ENCODE data around the gene POU5F2.

POU5F2 gene, protein sequence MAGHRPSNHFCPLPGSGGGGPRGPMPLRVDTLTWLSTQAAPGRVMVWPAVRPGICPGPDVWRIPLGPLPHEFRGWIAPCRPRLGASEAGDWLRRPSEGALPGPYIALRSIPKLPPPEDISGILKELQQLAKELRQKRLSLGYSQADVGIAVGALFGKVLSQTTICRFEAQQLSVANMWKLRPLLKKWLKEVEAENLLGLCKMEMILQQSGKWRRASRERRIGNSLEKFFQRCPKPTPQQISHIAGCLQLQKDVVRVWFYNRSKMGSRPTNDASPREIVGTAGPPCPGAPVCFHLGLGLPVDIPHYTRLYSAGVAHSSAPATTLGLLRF

DNA sequence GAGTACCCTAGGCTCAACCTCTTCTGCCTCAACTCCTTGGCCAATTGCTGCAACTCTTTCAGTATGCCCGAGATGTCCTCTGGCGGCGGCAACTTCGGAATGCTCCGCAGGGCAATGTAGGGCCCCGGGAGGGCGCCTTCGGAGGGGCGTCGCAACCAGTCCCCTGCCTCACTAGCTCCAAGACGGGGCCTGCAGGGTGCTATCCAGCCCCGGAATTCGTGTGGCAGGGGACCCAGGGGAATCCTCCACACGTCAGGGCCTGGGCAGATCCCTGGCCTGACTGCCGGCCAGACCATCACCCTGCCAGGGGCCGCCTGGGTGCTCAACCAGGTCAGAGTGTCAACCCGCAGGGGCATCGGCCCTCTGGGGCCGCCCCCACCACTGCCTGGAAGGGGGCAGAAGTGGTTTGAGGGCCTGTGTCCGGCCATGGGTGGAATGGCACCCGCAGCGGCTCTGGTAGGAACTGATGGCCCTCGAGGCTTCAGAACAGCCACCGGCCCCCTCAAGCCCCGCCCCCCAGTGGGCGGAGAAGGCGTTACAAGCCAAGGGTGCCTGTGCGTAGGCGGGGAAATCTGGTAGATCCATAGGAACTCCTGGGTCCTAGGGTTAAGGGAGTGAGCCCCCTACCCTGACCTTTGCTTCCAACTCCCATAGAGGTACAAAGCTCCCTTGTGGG is at the start of gene POU5F2:
POU5F2 (minus strand) TSS at position 465 of the 676 bp plus-strand sequence; CDS start at position 428, 37 bp downstream.
- Histone ChIP-seq H3K4me1 (ENCODE audit: control insufficient read depth in 2 of 2, insufficient read depth in 2 of 2, low read length in 2 of 2) (no peaks in the 10 kb centered on the region), H3K9ac (ENCODE audit: low read depth in 1 of 2, low read length in 2 of 2) (no peak within 1 kb of the TSS), H3K4me3 (ENCODE audit: low read length in 2 of 2) (no peak within 1 kb of the TSS), H3K36me3 (ENCODE audit: control insufficient read depth in 2 of 2, insufficient read depth in 2 of 2, low read length in 2 of 2) (no peaks in the 10 kb centered on the region), H3K9me3 (ENCODE audit: control insufficient read depth in 2 of 2, low read length in 2 of 2) (no peaks in the 10 kb centered on the region), H3K27ac (ENCODE audit: low read depth in 2 of 2, low read length in 2 of 2) (no peak within 1 kb of the TSS), H3K27me3 (ENCODE audit: control insufficient read depth in 2 of 2, insufficient read depth in 2 of 2, low read length in 2 of 2) (no peaks in the 10 kb centered on the region)

GRCh38 chr5:93790401-93790800 is 49.0 kb upstream of the POU5F2 start:
- H3K9ac ChIP-seq (ENCODE audit: low read depth in 1 of 2, low read length in 2 of 2): no peak overlapping the region
- no peaks in the 10 kb centered on the region for H3K27me3 ChIP-seq (ENCODE audit: control insufficient read depth in 2 of 2, insufficient read depth in 2 of 2, low read length in 2 of 2)
- H3K36me3 ChIP-seq (ENCODE audit: control insufficient read depth in 2 of 2, insufficient read depth in 2 of 2, low read length in 2 of 2): no peaks in the 10 kb centered on the region
- no peaks in the 10 kb centered on the region for H3K9me3 ChIP-seq (ENCODE audit: control insufficient read depth in 2 of 2, low read length in 2 of 2)
- no peaks in the 10 kb centered on the region for H3K4me1 ChIP-seq (ENCODE audit: control insufficient read depth in 2 of 2, insufficient read depth in 2 of 2, low read length in 2 of 2)
- no peak overlapping the region for H3K4me3 ChIP-seq (ENCODE audit: low read length in 2 of 2)
- no peak overlapping the region for H3K27ac ChIP-seq (ENCODE audit: low read depth in 2 of 2, low read length in 2 of 2)

GRCh38 chr5:93789173-93790067 is 48.0 kb upstream of the POU5F2 start:
- no peaks in the 10 kb centered on the region for H3K27me3 ChIP-seq (ENCODE audit: control insufficient read depth in 2 of 2, insufficient read depth in 2 of 2, low read length in 2 of 2)
- H3K4me1 ChIP-seq (ENCODE audit: control insufficient read depth in 2 of 2, insufficient read depth in 2 of 2, low read length in 2 of 2): no peaks in the 10 kb centered on the region
- no peak overlapping the region for H3K4me3 ChIP-seq (ENCODE audit: low read length in 2 of 2)
- no peak overlapping the region for H3K27ac ChIP-seq (ENCODE audit: low read depth in 2 of 2, low read length in 2 of 2)
- H3K9ac ChIP-seq (ENCODE audit: low read depth in 1 of 2, low read length in 2 of 2): no peak overlapping the region
- H3K36me3 ChIP-seq (ENCODE audit: control insufficient read depth in 2 of 2, insufficient read depth in 2 of 2, low read length in 2 of 2): no peaks in the 10 kb centered on the region
- H3K9me3 ChIP-seq (ENCODE audit: control insufficient read depth in 2 of 2, low read length in 2 of 2): no peaks in the 10 kb centered on the region

GRCh38 chr5:93787598-93787997 is 46.2 kb upstream of the POU5F2 start:
- no peak overlapping the region for H3K9ac ChIP-seq (ENCODE audit: low read depth in 1 of 2, low read length in 2 of 2)
- no peaks in the 10 kb centered on the region for H3K4me1 ChIP-seq (ENCODE audit: control insufficient read depth in 2 of 2, insufficient read depth in 2 of 2, low read length in 2 of 2)
- no peak overlapping the region for H3K4me3 ChIP-seq (ENCODE audit: low read length in 2 of 2)
- no peaks in the 10 kb centered on the region for H3K9me3 ChIP-seq (ENCODE audit: control insufficient read depth in 2 of 2, low read length in 2 of 2)
- H3K27ac ChIP-seq (ENCODE audit: low read depth in 2 of 2, low read length in 2 of 2): no peak overlapping the region
- H3K36me3 ChIP-seq (ENCODE audit: control insufficient read depth in 2 of 2, insufficient read depth in 2 of 2, low read length in 2 of 2): no peaks in the 10 kb centered on the region
- no peaks in the 10 kb centered on the region for H3K27me3 ChIP-seq (ENCODE audit: control insufficient read depth in 2 of 2, insufficient read depth in 2 of 2, low read length in 2 of 2)

DNA sequence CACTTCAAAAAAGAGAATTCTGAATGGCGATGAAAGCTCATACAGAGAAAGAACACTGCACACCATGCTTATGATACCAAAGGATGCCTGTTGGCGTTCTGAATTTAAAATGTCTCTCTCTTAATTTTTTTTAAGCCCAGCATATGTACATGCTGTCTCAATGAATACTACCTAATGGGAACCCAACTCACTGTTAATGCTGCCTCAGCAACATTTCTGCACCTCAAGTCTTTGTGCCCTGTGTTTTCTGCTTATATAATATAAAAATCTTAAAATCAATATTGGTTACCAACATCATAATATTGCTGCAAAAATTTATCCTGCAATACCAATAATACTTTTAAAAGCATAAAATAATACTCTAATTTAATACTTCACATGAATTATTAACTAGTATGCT is 44.1 kb upstream of the POU5F2 start:
- no peaks in the 10 kb centered on the region for H3K9me3 ChIP-seq (ENCODE audit: control insufficient read depth in 2 of 2, low read length in 2 of 2)
- H3K4me1 ChIP-seq (ENCODE audit: control insufficient read depth in 2 of 2, insufficient read depth in 2 of 2, low read length in 2 of 2): no peaks in the 10 kb centered on the region
- H3K9ac ChIP-seq (ENCODE audit: low read depth in 1 of 2, low read length in 2 of 2): no peak overlapping the region
- no peak overlapping the region for H3K27ac ChIP-seq (ENCODE audit: low read depth in 2 of 2, low read length in 2 of 2)
- no peaks in the 10 kb centered on the region for H3K27me3 ChIP-seq (ENCODE audit: control insufficient read depth in 2 of 2, insufficient read depth in 2 of 2, low read length in 2 of 2)
- H3K36me3 ChIP-seq (ENCODE audit: control insufficient read depth in 2 of 2, insufficient read depth in 2 of 2, low read length in 2 of 2): no peaks in the 10 kb centered on the region
- no peak overlapping the region for H3K4me3 ChIP-seq (ENCODE audit: low read length in 2 of 2)

DNA sequence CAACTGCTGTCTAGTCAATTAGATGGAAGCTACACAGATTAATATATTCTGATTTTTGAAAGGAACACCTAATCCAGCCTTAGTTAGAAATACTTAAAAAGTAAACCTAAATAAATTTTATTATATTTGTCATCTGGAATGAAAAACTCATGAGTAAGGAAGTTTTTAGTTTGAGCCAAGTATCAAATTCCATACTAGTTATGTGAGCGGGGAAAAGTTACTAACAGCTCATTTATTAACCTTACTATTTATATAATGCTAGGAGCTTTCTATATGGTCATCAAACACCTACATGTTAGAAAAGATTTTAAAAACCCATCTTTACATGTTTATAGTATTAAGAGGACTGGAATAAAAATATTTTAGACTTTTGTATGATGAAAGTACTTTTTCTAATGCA is 41.6 kb upstream of the POU5F2 start:
- Histone ChIP-seq H3K9me3 (ENCODE audit: control insufficient read depth in 2 of 2, low read length in 2 of 2) (no peaks in the 10 kb centered on the region), H3K9ac (ENCODE audit: low read depth in 1 of 2, low read length in 2 of 2) (no peak overlapping the region), H3K4me3 (ENCODE audit: low read length in 2 of 2) (no peak overlapping the region), H3K36me3 (ENCODE audit: control insufficient read depth in 2 of 2, insufficient read depth in 2 of 2, low read length in 2 of 2) (no peaks in the 10 kb centered on the region), H3K27ac (ENCODE audit: low read depth in 2 of 2, low read length in 2 of 2) (no peak overlapping the region), H3K27me3 (ENCODE audit: control insufficient read depth in 2 of 2, insufficient read depth in 2 of 2, low read length in 2 of 2) (no peaks in the 10 kb centered on the region), H3K4me1 (ENCODE audit: control insufficient read depth in 2 of 2, insufficient read depth in 2 of 2, low read length in 2 of 2) (no peaks in the 10 kb centered on the region)

- peaks cover 5 to 7% of the 10 kb centered on the region in 2 donors for H3K36me3 ChIP-seq (ENCODE audit: control insufficient read depth in 2 of 2, insufficient read depth in 2 of 2, low read length in 2 of 2)
- no peak overlapping the region for H3K4me3 ChIP-seq (ENCODE audit: low read length in 2 of 2)
- H3K27ac ChIP-seq (ENCODE audit: low read depth in 2 of 2, low read length in 2 of 2): no peak overlapping the region
- no peaks in the 10 kb centered on the region for H3K9me3 ChIP-seq (ENCODE audit: control insufficient read depth in 2 of 2, low read length in 2 of 2)
- no peaks in the 10 kb centered on the region for H3K27me3 ChIP-seq (ENCODE audit: control insufficient read depth in 2 of 2, insufficient read depth in 2 of 2, low read length in 2 of 2)
- no peak overlapping the region for H3K9ac ChIP-seq (ENCODE audit: low read depth in 1 of 2, low read length in 2 of 2)
- no peaks in the 10 kb centered on the region for H3K4me1 ChIP-seq (ENCODE audit: control insufficient read depth in 2 of 2, insufficient read depth in 2 of 2, low read length in 2 of 2)
Measured at GRCh38 chr5:93777620-93778019, 36.2 kb upstream of the POU5F2 start.

DNA sequence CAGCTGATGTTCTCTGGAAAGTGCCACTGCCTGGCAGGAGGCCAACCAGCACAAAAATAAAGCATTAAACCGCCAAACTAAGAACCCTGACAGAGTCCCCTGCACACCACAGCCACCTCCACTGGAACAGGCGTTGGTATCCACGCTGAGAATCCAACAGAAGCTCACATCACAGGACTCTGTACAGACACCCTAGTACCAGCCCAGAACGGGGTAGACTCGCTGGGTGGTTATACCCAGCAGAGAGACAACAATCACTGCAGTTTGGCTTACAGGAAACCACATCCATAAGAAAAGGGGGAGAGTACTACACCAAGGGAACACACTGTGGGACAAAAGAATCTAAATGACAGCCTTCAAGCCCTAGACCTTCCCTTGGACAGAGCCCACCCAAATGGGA is 15.0 kb upstream of the POU5F2 start:
- Histone ChIP-seq H3K9me3 (ENCODE audit: control insufficient read depth in 2 of 2, low read length in 2 of 2) (no peaks in the 10 kb centered on the region), H3K27me3 (ENCODE audit: control insufficient read depth in 2 of 2, insufficient read depth in 2 of 2, low read length in 2 of 2) (no peaks in the 10 kb centered on the region), H3K4me3 (ENCODE audit: low read length in 2 of 2) (no peak overlapping the region), H3K4me1 (ENCODE audit: control insufficient read depth in 2 of 2, insufficient read depth in 2 of 2, low read length in 2 of 2) (no peaks in the 10 kb centered on the region), H3K36me3 (ENCODE audit: control insufficient read depth in 2 of 2, insufficient read depth in 2 of 2, low read length in 2 of 2) (no peaks in the 10 kb centered on the region), H3K27ac (ENCODE audit: low read depth in 2 of 2, low read length in 2 of 2) (no peak overlapping the region), H3K9ac (ENCODE audit: low read depth in 1 of 2, low read length in 2 of 2) (no peak overlapping the region)

GRCh38 chr5:93755716-93756115 is 14.3 kb upstream of the POU5F2 start:
- H3K27me3 ChIP-seq (ENCODE audit: control insufficient read depth in 2 of 2, insufficient read depth in 2 of 2, low read length in 2 of 2): no peaks in the 10 kb centered on the region
- no peak overlapping the region for H3K4me3 ChIP-seq (ENCODE audit: low read length in 2 of 2)
- H3K9me3 ChIP-seq (ENCODE audit: control insufficient read depth in 2 of 2, low read length in 2 of 2): no peaks in the 10 kb centered on the region
- no peaks in the 10 kb centered on the region for H3K36me3 ChIP-seq (ENCODE audit: control insufficient read depth in 2 of 2, insufficient read depth in 2 of 2, low read length in 2 of 2)
- no peak overlapping the region for H3K27ac ChIP-seq (ENCODE audit: low read depth in 2 of 2, low read length in 2 of 2)
- no peaks in the 10 kb centered on the region for H3K4me1 ChIP-seq (ENCODE audit: control insufficient read depth in 2 of 2, insufficient read depth in 2 of 2, low read length in 2 of 2)
- H3K9ac ChIP-seq (ENCODE audit: low read depth in 1 of 2, low read length in 2 of 2): no peak overlapping the region

DNA sequence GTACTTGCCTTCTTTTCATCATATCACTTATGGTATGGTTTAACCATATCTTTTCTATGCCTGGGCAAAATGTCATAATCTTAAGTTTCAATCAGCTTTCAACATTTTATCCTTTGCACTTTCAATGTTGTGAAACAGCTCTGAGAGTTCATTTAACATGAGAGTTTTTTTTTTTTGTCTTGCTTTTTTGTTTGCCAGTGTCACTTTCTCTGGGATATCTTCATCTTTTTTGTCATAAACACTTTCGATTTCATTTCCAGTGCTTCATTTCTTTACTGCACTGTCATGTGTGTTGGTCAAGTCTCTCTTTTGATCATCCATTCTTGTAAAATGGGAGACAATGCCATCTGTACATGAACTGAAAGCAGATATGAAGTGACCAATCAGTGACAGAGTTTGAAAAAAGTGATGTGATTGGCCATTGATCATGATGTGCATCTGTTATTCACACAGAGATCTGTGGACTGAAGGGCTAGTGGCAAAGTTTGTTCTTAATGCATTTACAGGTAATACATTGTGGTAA is 7.5 kb upstream of the POU5F2 start:
- Histone ChIP-seq H3K27ac (ENCODE audit: low read depth in 2 of 2, low read length in 2 of 2) (no peak overlapping the region), H3K4me3 (ENCODE audit: low read length in 2 of 2) (no peak overlapping the region), H3K36me3 (ENCODE audit: control insufficient read depth in 2 of 2, insufficient read depth in 2 of 2, low read length in 2 of 2) (no peaks in the 10 kb centered on the region), H3K9me3 (ENCODE audit: control insufficient read depth in 2 of 2, low read length in 2 of 2) (no peaks in the 10 kb centered on the region), H3K9ac (ENCODE audit: low read depth in 1 of 2, low read length in 2 of 2) (no peak overlapping the region), H3K27me3 (ENCODE audit: control insufficient read depth in 2 of 2, insufficient read depth in 2 of 2, low read length in 2 of 2) (no peaks in the 10 kb centered on the region), H3K4me1 (ENCODE audit: control insufficient read depth in 2 of 2, insufficient read depth in 2 of 2, low read length in 2 of 2) (no peaks in the 10 kb centered on the region)

Measured in mucosa of rectum (tissue), 2 donors.